ENCODE measurements around the gene SRPK3.
A peak's percentile ranks its signal among the peaks of the same experiment; 100 is the strongest.

The SRPK3 gene

DNA sequence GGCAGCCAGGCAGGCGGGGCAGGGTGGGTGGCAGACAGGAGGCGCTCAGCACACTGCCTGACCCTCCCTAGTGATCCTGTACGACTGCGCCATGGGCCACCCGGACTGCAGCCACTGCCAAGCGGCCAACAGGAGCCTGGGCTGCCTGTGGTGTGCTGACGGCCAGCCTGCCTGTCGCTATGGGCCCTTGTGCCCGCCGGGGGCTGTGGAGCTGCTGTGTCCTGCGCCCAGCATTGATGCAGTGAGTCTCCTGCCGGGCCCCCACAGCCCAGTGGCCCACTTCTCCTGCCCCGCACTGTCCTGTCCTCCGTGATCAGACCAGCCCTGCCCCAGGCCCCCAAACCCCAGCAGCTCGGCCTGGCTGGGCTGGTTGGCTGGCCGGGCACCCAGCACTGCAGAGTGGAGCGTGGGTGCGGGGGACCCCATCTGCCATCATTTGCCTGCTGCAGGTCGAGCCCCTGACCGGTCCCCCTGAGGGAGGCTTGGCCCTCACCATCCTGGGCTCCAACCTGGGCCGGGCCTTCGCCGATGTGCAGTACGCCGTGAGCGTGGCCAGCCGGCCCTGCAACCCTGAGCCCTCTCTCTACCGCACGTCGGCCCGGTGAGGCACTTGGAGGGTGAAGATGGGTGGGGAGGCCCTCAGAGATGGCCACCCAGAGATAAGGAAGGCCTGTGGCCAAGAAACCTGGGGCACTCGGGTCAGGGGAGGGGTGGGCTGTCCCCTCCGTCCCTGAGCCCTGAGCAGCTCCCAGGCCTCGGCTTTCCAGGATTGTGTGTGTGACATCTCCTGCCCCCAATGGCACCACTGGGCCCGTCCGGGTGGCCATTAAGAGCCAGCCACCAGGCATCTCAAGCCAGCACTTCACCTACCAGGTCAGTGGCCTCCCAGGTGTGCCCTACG lies 9.2 kb upstream of the SRPK3 start:
- DNase-seq, result peak; percentile 12

DNA sequence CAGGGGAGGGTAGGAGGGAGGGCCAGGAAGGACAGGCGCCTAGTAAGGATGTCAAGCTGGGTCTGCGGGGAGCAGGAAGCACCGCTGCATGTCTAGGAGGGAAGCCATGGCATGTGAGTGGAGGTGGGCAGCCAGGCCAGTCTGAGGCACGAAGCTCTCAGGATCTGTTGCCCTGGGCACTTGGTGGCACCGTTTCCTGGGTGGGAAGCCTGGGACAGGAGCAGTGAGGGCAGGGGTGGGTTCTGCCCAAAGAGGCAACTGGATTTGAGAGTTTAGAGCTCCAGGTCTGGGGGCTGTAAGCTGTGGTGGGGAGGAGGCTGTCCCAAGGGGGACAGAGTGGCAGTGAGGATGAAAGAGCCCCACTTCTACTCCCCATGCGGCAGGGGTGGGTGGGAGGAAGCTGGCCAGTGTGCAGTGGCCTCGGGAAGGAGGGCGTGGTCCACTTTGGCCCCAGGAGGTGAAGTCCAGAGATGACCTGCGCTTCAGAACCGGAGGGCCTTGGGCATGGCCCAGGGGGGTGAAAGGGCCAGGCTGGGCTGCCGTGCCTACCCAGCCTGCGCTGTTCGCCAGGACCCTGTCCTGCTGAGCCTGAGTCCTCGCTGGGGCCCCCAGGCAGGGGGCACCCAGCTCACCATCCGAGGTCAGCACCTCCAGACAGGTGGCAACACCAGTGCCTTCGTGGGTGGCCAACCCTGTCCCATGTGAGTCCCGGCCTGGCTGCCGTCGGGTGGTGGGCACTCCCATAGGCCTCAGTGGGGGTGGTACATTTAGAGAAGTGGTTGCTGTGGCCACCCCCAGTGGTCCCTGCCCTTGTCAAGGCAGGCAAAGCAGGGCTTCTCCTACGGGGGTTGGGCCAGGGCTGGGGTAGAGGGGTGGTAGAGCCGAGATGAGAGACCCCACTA lies 8.3 kb upstream of the SRPK3 start:
- DNase-seq, result no peak

DNA sequence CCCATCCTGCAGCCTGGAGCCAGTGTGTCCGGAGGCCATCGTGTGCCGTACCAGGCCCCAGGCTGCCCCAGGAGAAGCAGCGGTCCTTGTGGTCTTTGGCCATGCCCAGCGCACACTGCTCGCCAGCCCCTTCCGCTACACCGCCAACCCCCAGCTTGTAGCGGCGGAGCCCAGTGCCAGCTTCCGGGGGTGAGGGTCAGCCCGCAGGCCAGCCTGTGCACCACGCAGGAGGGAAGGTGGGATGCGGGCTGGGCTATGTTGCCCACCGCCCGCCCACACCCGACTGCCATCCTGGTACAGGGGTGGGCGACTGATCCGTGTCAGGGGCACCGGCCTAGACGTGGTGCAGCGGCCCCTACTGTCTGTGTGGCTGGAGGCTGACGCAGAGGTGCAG lies 7.6 kb upstream of the SRPK3 start:
- peak; percentile 8 for DNase-seq

DNA sequence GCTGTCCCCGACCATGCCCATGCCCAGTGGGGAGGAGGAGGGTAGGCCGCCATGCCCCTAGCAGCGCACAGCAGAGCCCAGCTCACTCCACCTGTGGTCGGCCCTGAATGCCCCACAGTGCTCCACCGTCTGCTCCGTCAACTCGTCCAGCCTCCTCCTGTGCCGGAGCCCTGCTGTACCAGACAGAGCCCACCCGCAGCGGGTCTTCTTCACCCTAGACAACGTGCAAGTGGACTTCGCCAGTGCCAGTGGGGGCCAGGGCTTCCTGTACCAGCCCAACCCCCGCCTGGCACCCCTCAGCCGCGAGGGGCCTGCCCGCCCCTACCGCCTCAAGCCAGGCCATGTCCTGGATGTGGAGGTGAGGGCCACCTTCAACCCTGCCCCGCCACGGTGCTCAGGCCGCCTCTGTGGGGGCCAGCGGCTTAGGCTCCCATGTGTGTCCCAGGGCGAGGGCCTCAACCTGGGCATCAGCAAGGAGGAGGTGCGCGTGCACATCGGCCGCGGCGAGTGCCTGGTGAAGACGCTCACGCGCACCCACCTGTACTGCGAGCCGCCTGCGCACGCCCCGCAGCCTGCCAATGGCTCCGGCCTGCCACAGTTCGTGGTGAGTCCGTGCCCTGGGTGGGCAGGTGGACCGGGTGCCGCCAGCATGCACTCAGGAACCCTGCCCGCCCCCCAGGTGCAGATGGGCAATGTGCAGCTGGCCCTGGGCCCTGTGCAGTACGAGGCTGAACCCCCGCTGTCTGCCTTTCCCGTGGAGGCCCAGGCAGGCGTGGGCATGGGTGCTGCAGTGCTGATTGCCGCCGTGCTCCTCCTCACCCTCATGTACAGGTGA lies 6.9 kb upstream of the SRPK3 start:
- no peak for DNase-seq

DNA sequence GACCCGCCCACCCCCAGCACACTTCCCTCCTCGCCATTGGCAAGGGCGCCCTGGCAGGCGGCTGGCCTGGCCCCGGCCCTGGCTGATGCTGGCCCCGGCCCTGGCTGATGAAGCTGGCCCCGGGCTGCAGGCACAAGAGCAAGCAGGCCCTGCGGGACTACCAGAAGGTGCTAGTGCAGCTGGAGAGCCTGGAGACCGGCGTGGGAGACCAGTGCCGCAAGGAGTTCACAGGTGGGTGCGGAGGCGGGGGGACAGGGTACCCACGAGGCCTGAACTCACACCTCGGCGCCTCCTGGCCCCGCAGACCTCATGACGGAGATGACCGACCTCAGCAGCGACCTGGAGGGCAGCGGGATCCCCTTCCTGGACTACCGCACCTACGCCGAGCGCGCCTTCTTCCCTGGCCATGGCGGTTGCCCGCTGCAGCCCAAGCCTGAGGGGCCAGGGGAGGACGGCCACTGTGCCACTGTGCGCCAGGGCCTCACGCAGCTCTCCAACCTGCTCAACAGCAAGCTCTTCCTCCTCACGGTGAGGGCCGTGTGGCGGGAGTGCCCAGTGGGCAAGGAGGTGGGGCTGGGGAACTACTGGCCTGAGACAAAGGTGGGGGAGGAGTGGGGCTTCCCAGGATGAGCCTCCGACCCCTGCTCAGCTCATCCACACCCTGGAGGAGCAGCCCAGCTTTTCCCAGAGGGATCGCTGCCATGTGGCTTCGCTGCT lies 6.1 kb upstream of the SRPK3 start:
- no peak for DNase-seq

DNA sequence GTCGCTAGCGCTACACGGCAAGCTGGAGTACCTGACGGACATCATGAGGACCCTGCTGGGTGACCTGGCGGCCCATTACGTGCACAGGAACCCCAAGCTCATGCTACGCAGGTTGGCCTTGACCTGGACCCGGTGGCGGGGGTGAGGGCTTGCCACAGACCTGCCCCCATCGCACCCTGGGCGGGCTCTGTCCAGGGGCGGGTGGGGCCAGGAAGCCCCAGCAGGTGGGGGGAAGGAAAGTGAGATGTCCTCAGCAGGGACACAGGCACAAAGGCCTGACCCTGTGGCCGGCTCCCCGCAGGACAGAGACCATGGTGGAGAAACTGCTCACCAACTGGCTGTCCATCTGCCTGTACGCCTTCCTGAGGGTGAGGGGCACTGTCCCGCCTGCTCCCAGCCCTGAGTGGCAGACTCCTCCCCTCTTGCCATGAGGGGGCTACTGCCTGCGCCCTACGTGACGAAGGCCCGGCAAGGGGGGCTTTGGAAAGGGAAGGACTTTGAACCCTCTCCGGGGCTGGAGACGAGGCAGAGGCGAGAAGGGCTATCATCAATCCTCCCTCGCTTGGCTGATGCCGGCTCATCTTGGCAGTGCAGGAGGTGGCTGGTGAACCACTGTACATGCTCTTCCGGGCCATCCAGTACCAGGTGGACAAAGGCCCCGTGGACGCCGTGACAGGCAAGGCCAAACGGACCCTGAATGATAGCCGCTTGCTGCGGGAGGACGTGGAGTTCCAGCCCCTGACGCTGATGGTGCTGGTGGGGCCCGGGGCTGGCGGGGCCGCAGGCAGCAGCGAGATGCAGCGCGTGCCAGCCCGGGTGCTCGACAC lies 5.3 kb upstream of the SRPK3 start:
- no peak for DNase-seq

DNA sequence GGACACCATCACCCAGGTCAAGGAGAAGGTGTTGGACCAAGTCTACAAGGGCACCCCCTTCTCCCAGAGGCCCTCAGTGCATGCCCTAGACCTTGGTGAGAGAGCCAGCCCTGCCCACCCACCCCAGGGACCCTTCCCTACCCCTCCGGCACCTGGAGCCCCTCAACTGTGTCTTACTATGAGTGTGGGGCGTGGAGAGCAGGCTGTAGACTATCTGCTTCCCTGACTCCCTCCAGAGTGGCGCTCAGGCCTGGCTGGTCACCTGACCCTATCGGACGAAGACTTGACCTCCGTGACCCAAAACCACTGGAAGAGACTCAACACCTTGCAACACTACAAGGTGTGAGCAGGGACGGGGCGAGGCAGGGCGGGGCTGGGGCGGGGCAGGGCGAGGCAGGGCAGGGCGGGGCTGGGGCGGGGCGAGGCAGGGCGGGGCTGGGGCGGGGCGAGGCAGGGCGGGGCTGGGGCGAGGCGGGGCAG lies 4.7 kb upstream of the SRPK3 start:
- no peak for DNase-seq

DNA sequence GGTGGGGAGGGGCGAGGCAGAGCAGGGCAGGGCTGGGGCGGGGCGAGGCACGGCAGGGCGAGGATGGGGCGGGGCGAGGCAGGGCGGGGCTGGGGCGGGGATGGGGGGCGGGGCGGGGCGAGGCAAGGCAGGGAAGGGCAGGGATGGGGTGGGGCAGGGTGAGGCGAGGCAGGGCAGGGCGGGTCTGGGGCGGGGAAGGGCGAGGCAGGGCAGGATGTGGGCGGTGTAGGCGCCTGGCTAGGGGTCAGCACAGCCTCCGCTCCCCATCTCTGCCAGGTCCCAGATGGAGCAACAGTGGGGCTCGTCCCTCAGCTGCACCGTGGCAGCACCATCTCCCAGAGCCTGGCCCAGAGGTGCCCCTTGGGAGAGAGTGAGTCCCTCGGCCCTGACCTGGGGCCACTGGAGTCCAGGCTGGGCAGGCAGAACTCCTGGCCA lies 4.2 kb upstream of the SRPK3 start:
- DNase-seq, result no peak

DNA sequence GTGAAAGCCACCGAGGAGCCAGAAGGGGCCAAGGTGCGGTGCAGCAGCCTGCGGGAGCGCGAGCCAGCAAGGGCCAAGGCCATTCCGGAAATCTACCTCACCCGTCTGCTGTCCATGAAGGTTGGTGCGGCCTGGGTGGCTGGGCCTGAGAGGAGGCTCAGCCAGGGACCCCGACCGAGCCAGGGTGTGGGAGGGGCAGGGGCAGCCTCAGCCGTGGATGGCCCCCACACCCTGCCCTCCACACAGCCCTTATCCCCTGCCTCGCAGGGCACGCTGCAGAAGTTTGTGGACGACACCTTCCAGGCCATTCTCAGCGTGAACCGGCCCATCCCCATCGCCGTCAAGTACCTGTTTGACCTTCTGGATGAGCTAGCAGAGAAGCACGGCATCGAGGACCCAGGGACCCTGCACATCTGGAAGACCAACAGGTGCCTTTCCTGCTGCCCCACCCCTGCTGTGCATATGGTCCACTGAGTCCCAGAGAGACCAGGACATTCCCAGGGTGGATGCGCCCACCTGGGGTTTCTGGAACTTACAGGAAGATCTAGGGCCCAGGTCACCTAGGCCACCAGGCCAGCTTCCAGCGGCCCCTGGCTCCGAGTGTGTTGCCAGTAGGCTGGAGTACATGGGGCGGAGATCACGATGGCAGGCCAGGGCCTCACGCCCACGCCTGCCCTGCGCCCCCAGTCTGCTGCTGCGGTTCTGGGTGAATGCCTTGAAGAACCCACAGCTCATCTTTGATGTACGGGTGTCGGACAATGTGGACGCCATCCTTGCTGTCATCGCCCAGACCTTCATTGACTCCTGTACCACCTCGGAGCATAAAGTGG lies 3.4 kb upstream of the SRPK3 start:
- DNase-seq, result no peak

DNA sequence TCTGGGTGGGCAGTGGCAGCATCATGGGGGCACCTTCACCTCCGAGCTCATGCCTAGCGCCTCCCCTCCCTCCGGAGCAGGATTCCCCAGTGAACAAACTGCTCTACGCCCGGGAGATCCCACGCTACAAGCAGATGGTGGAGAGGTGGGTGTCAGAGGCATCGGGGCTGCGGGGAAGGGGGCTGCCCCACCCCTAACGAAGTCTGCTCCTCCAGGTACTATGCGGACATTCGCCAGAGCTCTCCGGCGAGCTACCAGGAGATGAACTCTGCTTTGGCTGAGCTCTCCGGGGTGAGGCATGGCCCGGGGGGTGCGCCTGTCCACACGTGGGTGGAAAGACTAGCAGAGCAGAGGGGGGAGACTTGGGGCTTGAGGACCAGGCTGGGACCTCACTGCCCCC lies 2.7 kb upstream of the SRPK3 start:
- no peak for DNase-seq

DNA sequence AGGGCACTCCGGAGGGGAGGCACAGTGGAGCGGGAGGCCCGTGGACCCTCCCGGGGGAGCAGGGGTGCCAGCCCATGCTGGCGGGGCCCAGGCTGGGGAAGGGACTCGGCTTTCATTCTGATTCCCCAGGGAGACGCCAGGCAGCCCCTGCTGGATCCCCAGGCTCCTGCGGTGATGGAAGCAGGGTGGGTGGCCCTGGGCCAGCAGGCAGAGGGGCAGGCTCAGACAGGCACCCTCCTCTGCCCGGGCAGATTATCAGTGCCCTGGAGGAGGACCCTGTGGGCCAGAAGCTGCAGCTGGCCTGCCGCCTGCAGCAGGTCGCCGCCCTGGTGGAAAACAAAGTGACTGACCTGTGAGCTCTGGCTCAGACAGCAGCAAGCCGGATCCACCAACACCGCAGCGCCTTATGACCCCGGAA lies 2.1 kb upstream of the SRPK3 start:
- DNase-seq, result no peak

DNA sequence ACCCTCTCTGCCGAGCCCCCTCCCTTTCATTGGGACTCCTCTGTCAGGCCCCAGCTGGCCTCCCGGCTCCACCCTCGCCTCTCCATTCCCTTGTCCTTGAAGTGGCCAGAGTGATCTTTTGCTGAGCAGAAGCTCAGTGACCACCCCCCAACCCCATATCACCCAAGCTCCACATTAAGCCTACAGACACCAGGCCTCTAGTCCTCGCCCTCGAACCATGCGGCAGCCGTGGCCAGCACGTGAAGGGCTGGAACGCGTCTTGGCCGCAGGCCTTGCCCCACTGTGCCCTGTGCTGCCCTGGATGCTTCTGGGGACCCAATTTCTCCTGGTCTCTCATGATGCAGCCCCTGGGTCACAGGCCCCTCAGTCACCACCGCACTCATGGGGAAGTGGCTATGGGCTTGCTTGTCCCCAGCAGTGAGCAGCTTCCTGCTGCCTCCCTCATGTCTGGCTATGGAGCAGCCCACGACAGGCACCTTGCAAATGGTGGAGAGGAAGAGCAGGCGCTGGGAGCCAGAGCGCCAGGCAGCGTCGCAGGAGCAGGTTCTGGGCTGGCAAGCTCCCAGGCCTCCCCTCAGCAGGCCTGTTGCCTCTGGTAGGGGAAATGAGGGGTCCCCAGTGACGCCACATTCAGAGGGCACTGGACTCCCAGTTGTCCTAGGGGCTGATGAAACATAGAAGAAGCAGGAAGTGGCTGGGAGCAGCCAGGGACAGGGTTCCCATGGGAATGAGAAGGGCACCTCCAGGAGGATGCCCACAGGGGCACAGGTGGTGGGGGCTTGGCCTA lies 757 bp upstream of the SRPK3 start:
- no peak for DNase-seq

DNA sequence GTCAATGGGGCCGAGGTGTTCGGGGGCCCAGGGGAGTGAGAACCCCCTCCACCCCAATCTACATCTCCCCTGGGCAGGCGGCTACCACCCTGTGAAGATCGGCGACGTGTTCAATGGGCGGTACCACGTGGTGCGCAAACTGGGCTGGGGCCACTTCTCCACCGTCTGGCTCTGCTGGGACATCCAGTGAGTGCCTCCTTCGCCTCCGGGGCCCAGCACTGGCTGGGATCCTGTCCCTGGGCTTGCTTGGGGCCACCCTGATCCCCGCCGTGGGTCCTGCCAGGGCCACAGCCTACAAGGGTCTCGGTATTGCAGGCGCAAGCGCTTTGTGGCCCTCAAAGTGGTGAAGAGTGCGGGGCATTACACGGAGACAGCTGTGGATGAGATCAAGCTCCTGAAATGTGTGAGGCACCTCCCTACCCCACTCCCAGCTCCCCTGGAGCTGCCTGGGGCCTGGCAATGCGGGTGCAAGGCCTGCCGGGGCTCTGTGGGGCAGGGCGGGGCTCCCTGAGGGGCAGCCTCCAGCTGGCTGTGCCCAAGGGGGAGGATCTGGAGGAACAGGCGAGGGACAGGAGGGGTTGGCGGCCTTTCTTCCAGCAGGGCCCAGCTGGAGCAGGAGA lies 697 bp downstream of the SRPK3 start:
- no peak for DNase-seq

DNA sequence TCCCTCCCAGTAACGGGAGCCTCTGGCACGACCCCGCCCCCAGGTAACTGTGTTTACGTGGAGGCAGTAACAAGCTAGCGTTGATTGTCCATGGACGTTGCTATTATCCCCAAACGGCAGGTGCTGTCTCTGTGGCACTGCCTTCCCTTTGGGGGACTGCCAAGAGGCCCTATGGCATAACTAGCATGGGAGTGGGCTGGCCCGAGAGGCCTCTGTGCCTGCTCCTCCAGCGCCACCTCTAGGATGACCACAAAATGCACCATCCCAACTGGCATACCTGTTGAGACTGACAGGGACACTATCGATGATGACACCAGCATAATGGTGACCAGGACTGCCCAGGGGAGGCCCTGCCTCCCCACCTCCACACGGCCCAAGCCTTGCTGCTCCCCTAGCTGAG lies 1.5 kb downstream of the SRPK3 start:
- DNase-seq, result no peak

DNA sequence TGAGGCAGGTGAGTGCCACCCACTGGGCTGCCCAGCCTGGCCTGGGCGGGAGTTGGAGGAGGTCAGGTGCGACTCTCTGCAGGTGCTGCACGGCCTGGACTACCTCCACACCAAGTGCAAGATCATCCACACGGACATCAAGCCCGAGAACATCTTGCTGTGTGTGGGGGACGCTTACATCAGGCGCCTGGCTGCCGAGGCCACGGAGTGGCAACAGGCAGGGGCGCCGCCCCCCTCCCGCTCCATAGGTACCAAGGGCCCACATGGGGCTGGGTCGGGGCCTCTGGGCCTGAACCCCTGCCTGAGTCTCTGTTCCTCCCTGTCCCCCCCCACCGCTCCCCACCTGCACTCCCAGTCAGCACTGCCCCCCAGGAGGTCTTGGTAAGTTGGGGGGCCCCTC lies 2.0 kb downstream of the SRPK3 start:
- DNase-seq, result no peak

DNA sequence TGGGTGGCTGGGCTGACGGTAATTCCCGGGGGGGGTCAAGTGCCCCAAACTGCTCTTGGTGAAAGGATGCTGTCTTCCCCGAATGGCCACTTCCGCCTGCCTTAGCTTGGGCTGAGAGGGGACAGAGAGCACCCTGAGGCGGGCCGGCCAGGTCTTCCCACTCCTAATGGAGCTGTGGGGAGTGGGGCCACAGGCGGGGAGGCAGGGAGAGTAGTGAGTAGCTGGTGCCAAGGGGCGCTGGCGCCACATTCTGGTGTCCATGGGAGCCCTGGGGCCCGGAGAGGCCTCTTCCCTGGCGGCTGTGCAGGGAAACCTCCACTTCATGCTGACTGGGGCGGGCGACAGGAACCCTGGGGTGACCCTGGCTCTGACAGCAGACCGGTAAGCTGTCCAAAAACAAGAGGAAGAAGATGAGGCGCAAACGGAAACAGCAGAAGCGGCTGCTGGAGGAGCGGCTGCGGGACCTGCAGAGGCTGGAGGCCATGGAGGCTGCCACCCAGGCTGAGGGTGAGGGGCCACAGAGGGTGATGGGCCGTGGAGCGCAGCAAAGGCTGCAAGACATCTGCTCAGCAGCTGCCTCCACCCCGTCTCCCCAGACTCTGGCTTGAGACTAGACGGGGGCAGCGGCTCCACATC lies 2.7 kb downstream of the SRPK3 start:
- DNase-seq, result no peak

DNA sequence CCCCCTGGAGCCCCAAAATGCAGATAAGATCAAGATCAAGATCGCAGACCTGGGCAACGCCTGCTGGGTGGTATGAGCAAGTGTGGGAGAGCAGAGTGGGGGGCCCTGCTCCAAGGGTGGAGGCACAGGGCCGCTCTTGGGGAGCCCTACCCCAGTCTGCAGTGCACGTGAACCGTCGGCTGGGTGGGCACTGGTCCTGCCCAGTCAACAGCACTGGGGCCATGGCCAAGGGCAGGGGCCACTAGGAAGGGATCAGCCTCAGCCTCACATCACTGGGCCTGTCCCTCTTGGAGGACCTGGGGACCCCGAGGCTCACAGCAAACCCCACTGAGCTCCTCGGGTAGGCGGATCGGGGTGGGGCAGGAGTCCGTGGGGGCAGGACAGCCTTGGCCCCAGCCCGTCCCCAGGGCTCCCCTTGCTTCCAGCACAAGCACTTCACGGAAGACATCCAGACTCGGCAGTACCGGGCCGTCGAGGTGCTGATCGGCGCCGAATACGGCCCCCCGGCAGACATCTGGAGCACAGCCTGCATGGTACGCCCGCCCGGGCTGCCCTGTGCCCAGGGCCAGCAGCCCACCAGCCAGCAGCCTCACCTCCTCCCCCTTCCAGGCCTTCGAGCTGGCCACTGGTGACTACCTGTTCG lies 3.6 kb downstream of the SRPK3 start:
- DNase-seq, result no peak

DNA sequence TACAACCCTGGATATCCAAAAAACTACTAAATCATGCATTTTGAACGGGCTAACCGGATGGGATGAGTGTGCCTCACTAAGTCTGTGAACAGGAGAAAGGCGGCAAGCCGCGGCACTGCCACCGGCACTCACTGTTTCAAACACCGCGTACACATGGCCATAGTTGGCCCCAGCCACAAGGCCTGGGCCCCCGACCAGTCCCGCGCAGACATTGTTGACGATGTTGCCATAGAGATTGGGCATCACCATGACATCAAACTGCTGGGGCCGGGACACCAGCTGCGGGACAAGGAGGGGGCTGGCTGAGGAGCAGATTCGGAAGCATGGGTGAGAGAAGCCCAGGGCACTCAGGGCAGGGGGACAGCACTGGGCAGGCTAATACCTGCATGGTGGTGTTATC lies 5.8 kb downstream of the SRPK3 start:
- DNase-seq, result no peak
